ENCODE data around the gene MVK. TPM values are rescaled to one million over a fixed set of nuclear protein-coding genes. Genes with fewer than 3 reads are reported as not detected.

Gene MVK
- total and polyA plus RNA-seq, 2 donors (not counting 1 experiment from before 2014, with no cell fraction given), result 18.8 to 22.1 TPM

DNA sequence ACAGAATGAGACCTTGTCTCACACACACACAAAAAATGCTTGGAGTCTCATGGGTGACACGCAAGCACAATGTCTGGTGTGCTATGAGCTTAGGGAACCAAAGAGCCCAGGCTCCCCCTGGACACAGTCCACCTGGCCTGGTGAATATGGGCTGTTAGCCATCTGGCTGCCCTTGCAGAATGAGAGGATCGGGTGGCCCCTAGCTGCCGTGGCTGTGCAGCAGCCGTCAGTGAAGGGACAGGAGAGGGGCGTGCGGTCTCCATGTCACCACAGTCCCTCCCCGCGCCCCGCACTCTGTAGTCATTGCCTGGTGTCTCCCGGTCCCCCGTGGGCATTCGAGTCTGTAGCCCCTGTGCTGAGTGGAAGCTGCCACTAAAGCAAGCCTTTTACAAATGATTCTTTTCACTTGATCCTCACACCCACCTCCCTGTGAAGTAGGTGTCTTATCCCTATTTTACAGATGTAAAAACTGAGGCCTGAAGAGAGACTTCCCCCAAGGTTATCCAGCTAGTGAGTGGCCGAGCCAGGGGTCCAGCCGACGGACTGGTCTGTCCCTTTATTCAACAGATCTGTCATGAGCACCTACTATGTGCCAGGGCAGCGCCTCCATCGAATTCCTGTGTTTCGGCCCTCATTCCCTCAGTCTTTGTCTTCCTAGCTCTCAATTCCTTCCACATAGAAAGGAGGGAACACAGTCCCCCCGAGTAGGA is 18.8 kb downstream of the MVK start:
- H3K4me2 ChIP-seq (ENCODE audit: extremely low read depth, insufficient read depth, low read length), result no peak overlapping the region
- no peaks in the 10 kb centered on the region for H3K4me1 ChIP-seq (ENCODE audit: control insufficient read depth, extremely low read depth, insufficient read depth, low read length)
- DNase-seq (ENCODE audit: low read depth in 2 of 2), result no peak
- no peak overlapping the region for H3K4me3 ChIP-seq (replicated peaks in 1 of 4; ENCODE audit: control extremely low read depth in 1 of 4, insufficient read depth in 1 of 4, low read depth in 3 of 4, low read length in 4 of 4)
- no peaks in the 10 kb centered on the region for H3K9me3 ChIP-seq (ENCODE audit: control insufficient read depth, insufficient read depth, low read depth, low read length)
- TF ChIP-seq, protein P1, sequence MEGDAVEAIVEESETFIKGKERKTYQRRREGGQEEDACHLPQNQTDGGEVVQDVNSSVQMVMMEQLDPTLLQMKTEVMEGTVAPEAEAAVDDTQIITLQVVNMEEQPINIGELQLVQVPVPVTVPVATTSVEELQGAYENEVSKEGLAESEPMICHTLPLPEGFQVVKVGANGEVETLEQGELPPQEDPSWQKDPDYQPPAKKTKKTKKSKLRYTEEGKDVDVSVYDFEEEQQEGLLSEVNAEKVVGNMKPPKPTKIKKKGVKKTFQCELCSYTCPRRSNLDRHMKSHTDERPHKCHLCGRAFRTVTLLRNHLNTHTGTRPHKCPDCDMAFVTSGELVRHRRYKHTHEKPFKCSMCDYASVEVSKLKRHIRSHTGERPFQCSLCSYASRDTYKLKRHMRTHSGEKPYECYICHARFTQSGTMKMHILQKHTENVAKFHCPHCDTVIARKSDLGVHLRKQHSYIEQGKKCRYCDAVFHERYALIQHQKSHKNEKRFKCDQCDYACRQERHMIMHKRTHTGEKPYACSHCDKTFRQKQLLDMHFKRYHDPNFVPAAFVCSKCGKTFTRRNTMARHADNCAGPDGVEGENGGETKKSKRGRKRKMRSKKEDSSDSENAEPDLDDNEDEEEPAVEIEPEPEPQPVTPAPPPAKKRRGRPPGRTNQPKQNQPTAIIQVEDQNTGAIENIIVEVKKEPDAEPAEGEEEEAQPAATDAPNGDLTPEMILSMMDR (conservative IDR thresholded peaks at IDR 0.05 in 1 of 2, IDR thresholded peaks at IDR 0.05 in 1 of 2; ENCODE audit: low read depth in 1 of 2, low read length in 2 of 2), result no peak
- TF ChIP-seq EZH2 (IDR thresholded peaks at IDR 0.05; ENCODE audit: low read length, missing control alignments), result no peak
- H3K36me3 ChIP-seq (ENCODE audit: control insufficient read depth, insufficient read depth, low read length), result peaks cover 9% of the 10 kb centered on the region
- no peaks in the 10 kb centered on the region for H3K79me2 ChIP-seq (ENCODE audit: control insufficient read depth, insufficient read depth, low read length)
- H3K27ac ChIP-seq (ENCODE audit: insufficient read depth, low read length), result no peak overlapping the region
- no peak overlapping the region for H3K9ac ChIP-seq (ENCODE audit: insufficient read depth, low read length)
- H3K27me3 ChIP-seq (ENCODE audit: control insufficient read depth, insufficient read depth, low read length), result no peaks in the 10 kb centered on the region
- no peaks in the 10 kb centered on the region for H4K20me1 ChIP-seq (ENCODE audit: control insufficient read depth, extremely low read depth, insufficient read depth, low read length)
- H2AFZ ChIP-seq (ENCODE audit: low read length), result no peak overlapping the region

DNA sequence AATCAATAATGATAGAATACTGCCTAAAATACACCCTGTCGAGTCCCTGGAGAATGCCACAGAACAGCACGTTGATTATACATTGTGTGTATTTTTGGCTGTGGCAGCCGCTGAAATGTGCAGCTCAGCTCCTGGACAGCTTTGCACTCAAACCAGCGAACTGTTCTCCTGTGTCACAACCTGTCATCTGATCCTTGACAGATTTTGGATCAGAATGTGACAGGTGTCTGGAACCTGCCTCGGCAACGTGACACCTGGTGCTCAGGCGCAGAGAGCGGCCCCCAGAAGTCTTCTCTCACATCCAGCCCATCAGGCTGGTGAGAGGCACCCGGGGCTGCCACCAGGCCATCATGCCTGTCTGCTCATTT is 19.3 kb downstream of the MVK start:
- no peak overlapping the region for H3K9ac ChIP-seq (ENCODE audit: insufficient read depth, low read length)
- DNase-seq (ENCODE audit: low read depth in 2 of 2), result no peak
- no peaks in the 10 kb centered on the region for H3K9me3 ChIP-seq (ENCODE audit: control insufficient read depth, insufficient read depth, low read depth, low read length)
- H4K20me1 ChIP-seq (ENCODE audit: control insufficient read depth, extremely low read depth, insufficient read depth, low read length), result no peaks in the 10 kb centered on the region
- no peaks in the 10 kb centered on the region for H3K79me2 ChIP-seq (ENCODE audit: control insufficient read depth, insufficient read depth, low read length)
- H3K4me1 ChIP-seq (ENCODE audit: control insufficient read depth, extremely low read depth, insufficient read depth, low read length), result peaks cover 1% of the 10 kb centered on the region
- H3K4me3 ChIP-seq (replicated peaks in 1 of 4; ENCODE audit: control extremely low read depth in 1 of 4, insufficient read depth in 1 of 4, low read depth in 3 of 4, low read length in 4 of 4), result no peak overlapping the region
- no peak for TF ChIP-seq EZH2 (IDR thresholded peaks at IDR 0.05; ENCODE audit: low read length, missing control alignments)
- TF ChIP-seq, protein P1 (conservative IDR thresholded peaks at IDR 0.05 in 1 of 2, IDR thresholded peaks at IDR 0.05 in 1 of 2; ENCODE audit: low read depth in 1 of 2, low read length in 2 of 2), result no peak
- H2AFZ ChIP-seq (ENCODE audit: low read length), result no peak overlapping the region
- H3K27me3 ChIP-seq (ENCODE audit: control insufficient read depth, insufficient read depth, low read length), result no peaks in the 10 kb centered on the region
- no peak overlapping the region for H3K4me2 ChIP-seq (ENCODE audit: extremely low read depth, insufficient read depth, low read length)
- no peak overlapping the region for H3K27ac ChIP-seq (ENCODE audit: insufficient read depth, low read length)
- H3K36me3 ChIP-seq (ENCODE audit: control insufficient read depth, insufficient read depth, low read length), result peaks cover 9% of the 10 kb centered on the region

DNA sequence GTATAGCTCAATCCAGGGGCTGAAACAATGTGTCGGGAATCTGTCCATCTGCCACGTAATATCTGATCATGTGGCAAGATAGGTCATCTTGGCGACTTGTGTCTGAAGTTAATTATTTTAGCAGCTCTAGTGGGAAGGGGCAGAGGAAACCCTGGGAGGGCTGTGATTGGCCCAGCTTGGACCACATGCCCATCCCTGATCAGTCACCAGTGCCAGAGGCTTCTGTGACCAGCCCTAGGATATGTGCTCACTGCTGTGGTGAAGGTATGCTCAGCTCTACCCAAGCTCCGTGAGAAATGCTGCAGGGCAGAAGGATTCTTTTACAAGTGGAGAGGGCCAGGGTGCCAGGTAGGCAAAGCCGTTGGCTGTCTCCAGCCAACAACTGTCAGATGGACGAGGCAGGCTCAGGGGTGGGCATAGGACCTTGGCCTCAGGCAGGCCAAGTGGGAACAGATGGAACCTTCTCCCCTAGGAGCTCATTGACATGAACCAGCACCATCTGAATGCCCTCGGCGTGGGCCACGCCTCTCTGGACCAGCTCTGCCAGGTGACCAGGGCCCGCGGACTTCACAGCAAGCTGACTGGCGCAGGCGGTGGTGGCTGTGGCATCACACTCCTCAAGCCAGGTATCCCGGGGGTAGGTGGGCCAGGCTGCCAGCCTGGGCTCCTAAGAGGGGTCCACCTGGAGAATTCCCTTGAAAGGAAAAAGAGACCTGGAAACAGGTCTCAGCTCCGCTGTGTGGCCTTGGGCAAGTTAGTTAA is 21.1 kb downstream of the MVK start:
- TF ChIP-seq EZH2 (IDR thresholded peaks at IDR 0.05; ENCODE audit: low read length, missing control alignments), result no peak
- TF ChIP-seq, protein P1 (conservative IDR thresholded peaks at IDR 0.05 in 1 of 2, IDR thresholded peaks at IDR 0.05 in 1 of 2; ENCODE audit: low read depth in 1 of 2, low read length in 2 of 2), result no peak
- H3K27me3 ChIP-seq (ENCODE audit: control insufficient read depth, insufficient read depth, low read length), result no peaks in the 10 kb centered on the region
- H4K20me1 ChIP-seq (ENCODE audit: control insufficient read depth, extremely low read depth, insufficient read depth, low read length), result no peaks in the 10 kb centered on the region
- H3K4me3 ChIP-seq (replicated peaks in 1 of 4; ENCODE audit: control extremely low read depth in 1 of 4, insufficient read depth in 1 of 4, low read depth in 3 of 4, low read length in 4 of 4), result no peak overlapping the region
- no peak overlapping the region for H3K4me2 ChIP-seq (ENCODE audit: extremely low read depth, insufficient read depth, low read length)
- H3K9me3 ChIP-seq (ENCODE audit: control insufficient read depth, insufficient read depth, low read depth, low read length), result no peaks in the 10 kb centered on the region
- H3K4me1 ChIP-seq (ENCODE audit: control insufficient read depth, extremely low read depth, insufficient read depth, low read length), result peaks cover 5% of the 10 kb centered on the region
- H3K27ac ChIP-seq (ENCODE audit: insufficient read depth, low read length), result no peak overlapping the region
- H2AFZ ChIP-seq (ENCODE audit: low read length), result no peak overlapping the region
- no peaks in the 10 kb centered on the region for H3K79me2 ChIP-seq (ENCODE audit: control insufficient read depth, insufficient read depth, low read length)
- H3K9ac ChIP-seq (ENCODE audit: insufficient read depth, low read length), result no peak overlapping the region
- DNase-seq (ENCODE audit: low read depth in 2 of 2), result no peak
- H3K36me3 ChIP-seq (ENCODE audit: control insufficient read depth, insufficient read depth, low read length), result peaks cover 9% of the 10 kb centered on the region

All from fibroblast of lung (primary cell).